HepG2 (cell line): Measurements from ENCODE around the gene BAHCC1. TPM values are rescaled to one million over a fixed set of nuclear protein-coding genes. Genes with fewer than 3 reads are reported as not detected.

Experiments used
- ATRX ChIP-seq: sonication (generic); formaldehyde crosslinking; IDR thresholded peaks from 2 replicates; pipeline ENCODE4 v1.4.0; 2020; ENCODE audit warnings: missing genetic modification reagents, borderline replicate concordance
- EP300 ChIP-seq, 3 experiments: sonication (generic) in 1 of 3; formaldehyde crosslinking in 1 of 3; IDR thresholded peaks; 2 replicates each; pipeline versions ENCODE4 v1.5.1 to v1.6.1; 2011 to 2020; ENCODE audit warnings: low read depth in 2 of 3, low read length in 2 of 3, borderline replicate concordance in 1 of 3, improper control_type of control experiment in 1 of 3, mild to moderate bottlenecking in 1 of 3, missing genetic modification reagents in 1 of 3, moderate library complexity in 1 of 3
- GRHL1 ChIP-seq: sonication (generic); formaldehyde crosslinking; conservative IDR thresholded peaks from 2 replicates; pipeline ENCODE4 v1.8.0; 2022; ENCODE audit warnings: missing genetic modification reagents
- HCFC1 ChIP-seq: fragments of 150-350 bp; IDR thresholded peaks from 2 replicates; pipeline ENCODE4 v1.6.1; 2014; ENCODE audit warnings: low read depth, low read length
- HNF4G ChIP-seq, 2 experiments: sonication (generic) in 1 of 2; formaldehyde crosslinking in 1 of 2; IDR thresholded peaks; 2 replicates each; pipeline versions ENCODE4 v1.4.0 to v1.6.1; 2011 to 2020; ENCODE audit warnings: borderline replicate concordance in 2 of 2, low read depth in 2 of 2, mild to moderate bottlenecking in 2 of 2, low read length in 1 of 2, missing genetic modification reagents in 1 of 2, moderate library complexity in 1 of 2
- NCOA2 ChIP-seq: sonication (generic); formaldehyde crosslinking; IDR thresholded peaks from 2 replicates; pipeline ENCODE4 v1.8.0; 2022; ENCODE audit warnings: inconsistent platforms
- NR2F6 ChIP-seq, 2 experiments: IDR thresholded peaks; 2 replicates each; pipeline ENCODE4 v1.6.1; 2016; ENCODE audit warnings: antibody characterized with exemption in 1 of 2, mild to moderate bottlenecking in 1 of 2
- POGK ChIP-seq: sonication (generic); formaldehyde crosslinking; conservative IDR thresholded peaks from 2 replicates; pipeline ENCODE4 v1.8.0; 2022; ENCODE audit warnings: mild to moderate bottlenecking, moderate library complexity, missing genetic modification reagents
- REST ChIP-seq, 2 experiments: IDR thresholded peaks; 2 replicates each; pipeline ENCODE4 v1.6.1; 2011 to 2012; ENCODE audit warnings: low read length in 2 of 2, borderline replicate concordance in 1 of 2, low read depth in 1 of 2, mild to moderate bottlenecking in 1 of 2, moderate library complexity in 1 of 2
- SMAD1 ChIP-seq: sonication (generic); formaldehyde crosslinking; IDR thresholded peaks from 2 replicates; pipeline ENCODE4 v1.4.0; 2020; ENCODE audit warnings: missing genetic modification reagents, low read depth, mild to moderate bottlenecking, borderline replicate concordance
- SRSF1 ChIP-seq: fragments of 200-400 bp; formaldehyde crosslinking; optimal IDR thresholded peaks from 2 replicates; pipeline ENCODE3; 2017; ENCODE audit warnings: mild to moderate bottlenecking, low read depth, low read length, moderate library complexity
- TIGD3 ChIP-seq: sonication (generic); formaldehyde crosslinking; IDR thresholded peaks from 2 replicates; pipeline ENCODE4 v1.5.1; 2020; ENCODE audit warnings: mild to moderate bottlenecking, missing genetic modification reagents, borderline replicate concordance
- ZC3H13 ChIP-seq: sonication (generic); formaldehyde crosslinking; IDR thresholded peaks from 2 replicates; pipeline ENCODE4 v1.8.1; 2023; ENCODE audit warnings: mild to moderate bottlenecking, missing genetic modification reagents, moderate library complexity
- ZNF335 ChIP-seq: sonication (generic); formaldehyde crosslinking; IDR thresholded peaks from 2 replicates; pipeline ENCODE4 v1.4.0; 2020; ENCODE audit warnings: missing genetic modification reagents
- ZNF558 ChIP-seq: sonication (generic); formaldehyde crosslinking; IDR thresholded peaks from 2 replicates; pipeline ENCODE4 v1.9.0; 2022; ENCODE audit warnings: mild to moderate bottlenecking, missing genetic modification reagents, borderline replicate concordance
- ZNF616 ChIP-seq: sonication (generic); formaldehyde crosslinking; IDR thresholded peaks from 2 replicates; pipeline ENCODE4 v1.5.0; 2020; ENCODE audit warnings: low read depth, mild to moderate bottlenecking, missing genetic modification reagents
- polyA plus RNA-seq, 8 experiments: library from polyadenylated mRNA; depleted of rRNA in 3 of 8; stranded (reverse) in 7 of 8; unstranded in 1 of 8; fragments of >200 nt; fragmentation: Illumina TruSeq in 4 of 8; extraction: Trizol in 4 of 8; gene quantifications; 2 replicates each; pipeline versions ENCODE4 v1.2.1 to v1.2.3, GENCODE V29; 2011 to 2016; ENCODE audit warnings: low read depth in 4 of 8, missing spikeins in 1 of 8, mixed read lengths in 1 of 8; ENCODE audit not compliant: insufficient read depth in 1 of 8
- total RNA-seq, 5 experiments: library from RNA; depleted of rRNA; stranded (reverse); fragments of >200 nt; fragmentation: Illumina TruSeq; extraction: Trizol; gene quantifications; 2 replicates each; pipeline ENCODE4 v1.2.3, GENCODE V29; 2016; ENCODE audit warnings: low read depth in 1 of 5

BAHCC1 gene
- total and polyA plus RNA-seq, 2 of the 13 experiments (the other 11 are each of a cell fraction or from before 2014, with no cell fraction given) = 1.4 to 1.7 TPM

- TF ChIP-seq HNF4G (IDR thresholded peaks at IDR 0.05; ENCODE audit: borderline replicate concordance, low read depth, low read length) (no peak), HNF4G (CRISPR knock-in tag; IDR thresholded peaks at IDR 0.05; ENCODE audit: borderline replicate concordance, low read depth) (0 out of 2 replicates have a peak, but pooled peaks have one; percentile 36), EP300 (IDR thresholded peaks at IDR 0.05; ENCODE audit: low read depth in 2 of 2, low read length in 2 of 2) (no peak), EP300 (CRISPR knock-in tag; IDR thresholded peaks at IDR 0.05; ENCODE audit: borderline replicate concordance) (no peak), ZC3H13 (CRISPR knock-in tag) (no peak), SMAD1 (0 out of 2 replicates have a peak, but pooled peaks have one; percentile 28), SRSF1 (no peak), GRHL1 (CRISPR knock-in tag) (no peak), NR2F6 (IDR thresholded peaks at IDR 0.05) (no peak), NR2F6 (CRISPR knock-in tag; IDR thresholded peaks at IDR 0.05) (no peak), HCFC1 (no peak), ZNF335 (no peak), POGK (CRISPR knock-in tag) (no peak), REST (IDR thresholded peaks at IDR 0.05; ENCODE audit: borderline replicate concordance in 1 of 2, low read depth in 1 of 2, low read length in 2 of 2) (no peak), TIGD3 (CRISPR knock-in tag) (no peak), ZNF616 (no peak), NCOA2 (CRISPR knock-in tag) (no peak), ZNF558 (no peak), ATRX (CRISPR knock-in tag) (no peak)
Observed at GRCh38 chr17:81399481-81400153, 4.4 kb downstream of the BAHCC1 start (continued).
